ENCODE measurements around the gene RETSAT. TPM values are rescaled to one million over a fixed set of nuclear protein-coding genes. Genes with fewer than 3 reads are reported as not detected.
"Not testable (repeated sequence)": the region's sequence is repeated elsewhere in the genome, so short reads cannot be mapped to it uniquely, and the experiment has no call there.

RETSAT gene
- total RNA-seq, 6 experiments from 2014 or later, result 70.3 to 112 (median 105) TPM

GRCh38 chr2:85318222-85319074 lies 35.9 kb downstream of the RETSAT start:
- Histone ChIP-seq H3K36me3 (peaks cover 0 to 80% (median 24%) of the 10 kb centered on the region in 4 donors), H3K4me3 (no peak overlapping the region), H3K4me1 (peaks cover 0 to 19% (median 6%) of the 10 kb centered on the region in 4 donors), H3K27me3 (no peaks in the 10 kb centered on the region), H3K9me3 (no peaks in the 10 kb centered on the region), H3K27ac (no peak overlapping the region)
- ATAC-seq (peak in 3 of 4 donors; percentile 13 to 28 (median 23)), DNase-seq (no peak)
- intact Hi-C loops (cut with DNase I), result no loop called here
- TF ChIP-seq, protein P1, sequence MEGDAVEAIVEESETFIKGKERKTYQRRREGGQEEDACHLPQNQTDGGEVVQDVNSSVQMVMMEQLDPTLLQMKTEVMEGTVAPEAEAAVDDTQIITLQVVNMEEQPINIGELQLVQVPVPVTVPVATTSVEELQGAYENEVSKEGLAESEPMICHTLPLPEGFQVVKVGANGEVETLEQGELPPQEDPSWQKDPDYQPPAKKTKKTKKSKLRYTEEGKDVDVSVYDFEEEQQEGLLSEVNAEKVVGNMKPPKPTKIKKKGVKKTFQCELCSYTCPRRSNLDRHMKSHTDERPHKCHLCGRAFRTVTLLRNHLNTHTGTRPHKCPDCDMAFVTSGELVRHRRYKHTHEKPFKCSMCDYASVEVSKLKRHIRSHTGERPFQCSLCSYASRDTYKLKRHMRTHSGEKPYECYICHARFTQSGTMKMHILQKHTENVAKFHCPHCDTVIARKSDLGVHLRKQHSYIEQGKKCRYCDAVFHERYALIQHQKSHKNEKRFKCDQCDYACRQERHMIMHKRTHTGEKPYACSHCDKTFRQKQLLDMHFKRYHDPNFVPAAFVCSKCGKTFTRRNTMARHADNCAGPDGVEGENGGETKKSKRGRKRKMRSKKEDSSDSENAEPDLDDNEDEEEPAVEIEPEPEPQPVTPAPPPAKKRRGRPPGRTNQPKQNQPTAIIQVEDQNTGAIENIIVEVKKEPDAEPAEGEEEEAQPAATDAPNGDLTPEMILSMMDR (IDR thresholded peaks at IDR 0.05), result no peak
- no peak for TF ChIP-seq POLR2A (IDR thresholded peaks at IDR 0.05)
- whole genome bisulfite sequencing (ENCODE audit: insufficient coverage, low coverage, low lambda C conversion rate, missing lambda C conversion rate), result 60% methylated on average over 10 of the region's 11 CpGs

- H3K36me3 ChIP-seq, result peaks cover 0 to 56% (median 9%) of the 10 kb centered on the region in 4 donors
- H3K4me3 ChIP-seq; H3K27ac ChIP-seq; H3K27me3 ChIP-seq; intact Hi-C loops (cut with DNase I); H3K9me3 ChIP-seq; DNase-seq; H3K4me1 ChIP-seq: not testable (repeated sequence)
- WGBS (ENCODE audit: insufficient coverage, low coverage, low lambda C conversion rate, missing lambda C conversion rate), result no CpG with 5 or more reads among the region's 5 CpGs
- ATAC-seq, result peak in 2 of 4 donors; percentile 15 to 26
These were observed 38.4 kb downstream of the RETSAT start for GRCh38 chr2:85315921-85316320.

DNA sequence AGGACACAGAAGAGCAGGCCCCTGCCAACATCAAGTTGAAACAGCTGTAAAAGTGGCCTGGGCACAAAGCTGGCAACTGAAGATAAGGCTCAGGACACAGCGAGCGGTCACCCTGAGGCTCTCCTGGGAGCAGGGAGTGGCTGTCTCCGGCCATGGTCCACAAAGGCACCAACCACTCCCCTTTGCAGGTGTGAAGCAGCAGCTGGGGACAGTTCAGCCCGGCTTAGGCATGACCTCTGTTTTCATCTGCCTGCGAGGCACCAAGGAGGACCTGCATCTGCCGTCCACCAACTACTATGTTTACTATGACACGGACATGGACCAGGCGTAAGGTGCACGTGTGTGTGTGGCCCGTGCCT lies 39.5 kb downstream of the RETSAT start:
- intact Hi-C loops (cut with DNase I), result no loop called here
- peaks cover 0 to under 1% (median 0%) of the 10 kb centered on the region in 4 donors for H3K4me1 ChIP-seq
- H3K27ac ChIP-seq, result no peak overlapping the region
- no peak overlapping the region for H3K4me3 ChIP-seq
- 59% methylated on average over 2 of the region's 10 CpGs for WGBS (ENCODE audit: insufficient coverage, low coverage, low lambda C conversion rate, missing lambda C conversion rate)
- no peak for TF ChIP-seq POLR2A (IDR thresholded peaks at IDR 0.05)
- TF ChIP-seq, protein P1 (IDR thresholded peaks at IDR 0.05), result no peak
- peak in 3 of 4 donors; percentile 6 to 20 (median 12) for ATAC-seq
- no peaks in the 10 kb centered on the region for H3K27me3 ChIP-seq
- H3K36me3 ChIP-seq, result peaks cover 0 to 46% (median 7%) of the 10 kb centered on the region in 4 donors
- H3K9me3 ChIP-seq, result no peaks in the 10 kb centered on the region
- no peak for DNase-seq

DNA sequence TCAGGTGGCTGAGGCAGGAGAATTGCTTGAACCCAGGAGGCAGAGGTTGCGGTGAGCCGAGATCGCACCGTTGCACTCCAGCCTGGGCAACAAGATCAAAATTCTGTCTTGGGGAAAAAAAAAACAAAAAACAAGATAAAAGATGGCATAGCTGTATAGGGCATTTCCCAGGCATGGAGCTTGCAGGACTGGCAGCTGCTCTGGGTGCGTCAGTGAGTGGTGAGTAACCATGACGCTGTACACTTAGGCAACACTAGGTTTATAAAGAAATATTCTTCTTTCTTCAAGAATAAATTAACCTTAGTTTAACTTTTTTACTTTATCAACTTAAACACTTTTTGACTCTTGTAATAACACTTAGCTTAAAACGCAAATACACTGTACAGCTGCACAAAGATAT lies 41.9 kb downstream of the RETSAT start:
- H3K27me3 ChIP-seq, result no peaks in the 10 kb centered on the region
- TF ChIP-seq, protein P1 (IDR thresholded peaks at IDR 0.05), result no peak
- TF ChIP-seq POLR2A (IDR thresholded peaks at IDR 0.05), result no peak
- peaks cover 0 to 26% (median 7%) of the 10 kb centered on the region in 4 donors for H3K36me3 ChIP-seq
- no peaks in the 10 kb centered on the region for H3K9me3 ChIP-seq
- DNase-seq, result no peak
- H3K4me3 ChIP-seq, result no peak overlapping the region
- H3K27ac ChIP-seq, result no peak overlapping the region
- intact Hi-C loops (cut with DNase I), result no loop called here
- WGBS (ENCODE audit: insufficient coverage, low coverage, low lambda C conversion rate, missing lambda C conversion rate), result 80% methylated on average over 7 of the region's 7 CpGs
- no peak for ATAC-seq
- peaks cover 0 to 21% (median 10%) of the 10 kb centered on the region in 4 donors for H3K4me1 ChIP-seq

DNA sequence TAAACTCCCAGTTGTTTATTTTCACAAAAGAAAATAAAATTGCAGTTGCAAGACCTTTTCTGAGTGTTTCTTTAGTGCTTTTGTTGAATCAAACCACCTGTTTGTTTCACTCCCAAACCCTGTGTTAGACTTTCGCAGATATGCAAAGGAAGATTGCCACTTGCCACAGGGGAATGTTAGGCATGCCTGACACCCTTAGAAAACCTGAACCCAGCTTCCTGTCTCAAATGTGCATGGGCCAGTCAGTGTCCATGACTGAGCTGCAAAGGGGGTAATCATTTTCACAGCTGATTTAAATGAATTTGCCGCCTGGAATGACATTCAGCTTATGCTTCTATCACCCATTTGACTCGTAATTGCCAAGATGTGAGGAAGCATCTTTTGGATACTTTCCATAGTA lies 44.0 kb downstream of the RETSAT start:
- peaks cover 0 to 10% (median 0%) of the 10 kb centered on the region in 4 donors for H3K36me3 ChIP-seq
- no peak for TF ChIP-seq POLR2A (IDR thresholded peaks at IDR 0.05)
- TF ChIP-seq, protein P1 (IDR thresholded peaks at IDR 0.05), result no peak
- no peak overlapping the region for H3K4me3 ChIP-seq
- no peak for ATAC-seq
- DNase-seq, result no peak
- peaks cover 0 to 33% (median 15%) of the 10 kb centered on the region in 4 donors for H3K4me1 ChIP-seq
- WGBS (ENCODE audit: insufficient coverage, low coverage, low lambda C conversion rate, missing lambda C conversion rate), result 90% methylated on average over 3 of the region's 3 CpGs
- H3K9me3 ChIP-seq, result no peaks in the 10 kb centered on the region
- H3K27me3 ChIP-seq, result no peaks in the 10 kb centered on the region
- intact Hi-C loops (cut with DNase I), result no loop called here
- H3K27ac ChIP-seq, result no peak overlapping the region

Data from right lobe of liver (tissue), 6 donors.